OCI-LY3 (cell line): Measurements from ENCODE around the gene CHADL.

ENCODE experiments used
- H2AFZ ChIP-seq: fragments of 200-600, 300-600 bp; shearing (Covaris generic); 2 replicates; pipeline ENCODE4 v1.6.0; 2014; ENCODE audit warnings: antibody characterized with exemption, low read depth, low read length
- H3K27ac ChIP-seq: fragments of 200-600, 300-600 bp; sonication (generic); 2 replicates; pipeline ENCODE4 v1.5.1; 2014; ENCODE audit warnings: mild to moderate bottlenecking, low read length, moderate library complexity, mixed read lengths
- H3K27me3 ChIP-seq: fragments of 200-600, 300-600 bp; sonication (generic); 2 replicates; pipeline ENCODE4 v1.6.1; 2014; ENCODE audit warnings: low read depth, low read length, mixed read lengths
- H3K36me3 ChIP-seq: fragments of 200-600, 300-600 bp; sonication (generic); replicated peaks from 2 replicates; pipeline ENCODE3; 2014; ENCODE audit warnings: low read depth, low read length, mixed read lengths
- H3K4me1 ChIP-seq: fragments of 300-600, 200-600 bp; sonication (generic); 2 replicates; pipeline ENCODE4 v1.6.1; 2014; ENCODE audit warnings: low read length, mixed read lengths
- H3K4me2 ChIP-seq: fragments of 200-600, 300-600 bp; sonication (generic); 2 replicates; pipeline ENCODE4 v1.6.1; 2014; ENCODE audit warnings: low read length, mixed read lengths
- H3K4me3 ChIP-seq: fragments of 300-600, 200-600 bp; sonication (generic); 2 replicates; pipeline ENCODE4 v1.5.1; 2014; ENCODE audit warnings: antibody characterized with exemption, mild to moderate bottlenecking, low read length, moderate library complexity
- H3K79me2 ChIP-seq: fragments of 300-600, 200-600 bp; shearing (Covaris generic); 2 replicates; pipeline ENCODE4 v1.6.1; 2014; ENCODE audit warnings: mild to moderate bottlenecking, low read length, mixed read lengths
- H3K9ac ChIP-seq: fragments of 300-600, 200-600 bp; shearing (Covaris generic); 2 replicates; pipeline ENCODE4 v1.6.0; 2014; ENCODE audit warnings: mild to moderate bottlenecking, low read length, moderate library complexity
- H3K9me3 ChIP-seq: fragments of 200-600, 300-600 bp; shearing (Covaris generic); 2 replicates; pipeline ENCODE4 v1.6.1; 2014; ENCODE audit warnings: low read length, mixed read lengths; ENCODE audit not compliant: insufficient read depth
- H4K20me1 ChIP-seq: fragments of 200-600, 300-600 bp; sonication (generic); 2 replicates; pipeline ENCODE4 v1.6.1; 2016; ENCODE audit warnings: low read length, mixed read lengths; ENCODE audit not compliant: insufficient read depth
- EZH2phosphoT487 ChIP-seq: fragments of 200-600 bp; shearing (Covaris generic); IDR thresholded peaks from 2 replicates; pipeline ENCODE4 v1.6.1; 2018; ENCODE audit warnings: antibody characterized with exemption, mixed run types, low read depth
- TF ChIP-seq, protein P1 (sequence below): fragments of 200-600, 300-600 bp; sonication (generic); IDR thresholded peaks from 2 replicates; pipeline ENCODE4 v1.5.1; 2014; ENCODE audit warnings: antibody characterized with exemption, low read length, low read depth

CHADL gene

DNA sequence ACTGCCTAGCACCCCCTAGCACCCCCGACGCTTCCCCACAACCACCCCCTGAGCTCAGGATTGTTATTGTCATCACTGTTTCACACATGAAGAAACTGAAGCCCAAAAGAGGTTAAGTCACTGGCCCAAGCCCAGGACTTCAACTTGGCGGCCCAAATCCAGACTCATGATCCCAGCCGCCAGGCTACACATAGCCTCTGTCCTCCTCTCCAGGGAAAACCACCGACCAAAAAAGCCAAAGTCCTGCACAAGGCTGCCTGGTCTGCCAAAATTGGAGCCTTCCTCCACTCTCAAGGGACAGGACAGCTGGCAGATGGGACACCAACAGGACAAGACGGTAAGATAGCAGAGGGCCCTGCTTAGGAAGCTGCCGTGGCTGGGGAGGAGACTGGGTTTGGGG lies 24.8 kb downstream of the CHADL start:
- no peak overlapping the region for H3K4me3 ChIP-seq
- no peaks in the 10 kb centered on the region for H3K79me2 ChIP-seq
- H3K4me1 ChIP-seq, result peaks cover 15% of the 10 kb centered on the region
- H3K27me3 ChIP-seq, result no peaks in the 10 kb centered on the region
- H3K9ac ChIP-seq, result no peak overlapping the region
- no peak overlapping the region for H3K4me2 ChIP-seq
- peaks cover 42% of the 10 kb centered on the region for H3K36me3 ChIP-seq
- no peaks in the 10 kb centered on the region for H3K9me3 ChIP-seq
- H4K20me1 ChIP-seq, result no peaks in the 10 kb centered on the region
- TF ChIP-seq EZH2phosphoT487, result no peak
- TF ChIP-seq, protein P1, sequence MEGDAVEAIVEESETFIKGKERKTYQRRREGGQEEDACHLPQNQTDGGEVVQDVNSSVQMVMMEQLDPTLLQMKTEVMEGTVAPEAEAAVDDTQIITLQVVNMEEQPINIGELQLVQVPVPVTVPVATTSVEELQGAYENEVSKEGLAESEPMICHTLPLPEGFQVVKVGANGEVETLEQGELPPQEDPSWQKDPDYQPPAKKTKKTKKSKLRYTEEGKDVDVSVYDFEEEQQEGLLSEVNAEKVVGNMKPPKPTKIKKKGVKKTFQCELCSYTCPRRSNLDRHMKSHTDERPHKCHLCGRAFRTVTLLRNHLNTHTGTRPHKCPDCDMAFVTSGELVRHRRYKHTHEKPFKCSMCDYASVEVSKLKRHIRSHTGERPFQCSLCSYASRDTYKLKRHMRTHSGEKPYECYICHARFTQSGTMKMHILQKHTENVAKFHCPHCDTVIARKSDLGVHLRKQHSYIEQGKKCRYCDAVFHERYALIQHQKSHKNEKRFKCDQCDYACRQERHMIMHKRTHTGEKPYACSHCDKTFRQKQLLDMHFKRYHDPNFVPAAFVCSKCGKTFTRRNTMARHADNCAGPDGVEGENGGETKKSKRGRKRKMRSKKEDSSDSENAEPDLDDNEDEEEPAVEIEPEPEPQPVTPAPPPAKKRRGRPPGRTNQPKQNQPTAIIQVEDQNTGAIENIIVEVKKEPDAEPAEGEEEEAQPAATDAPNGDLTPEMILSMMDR, result no peak
- no peak overlapping the region for H2AFZ ChIP-seq
- H3K27ac ChIP-seq, result no peak overlapping the region

DNA sequence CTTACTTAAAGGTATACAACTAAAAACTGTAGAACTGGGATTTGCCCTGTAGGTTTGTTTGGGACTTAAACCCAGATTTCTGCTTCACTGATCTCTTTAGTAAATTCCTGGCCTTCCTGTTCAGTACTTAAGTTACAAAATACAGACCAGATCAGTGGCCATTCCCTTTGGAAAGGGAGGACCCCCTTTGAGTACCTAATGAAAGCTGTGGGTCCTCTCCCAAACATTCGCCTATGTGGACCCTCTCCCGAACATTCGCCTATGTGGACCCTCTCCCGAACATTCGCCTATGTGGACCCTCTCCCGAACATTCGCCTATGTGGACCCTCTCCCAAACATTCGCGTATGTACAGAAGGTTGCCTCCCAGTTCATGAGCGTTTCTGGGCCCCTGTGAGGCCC lies 25.3 kb downstream of the CHADL start:
- Histone ChIP-seq H3K4me2 (no peak overlapping the region), H3K27me3 (no peaks in the 10 kb centered on the region), H3K9ac (no peak overlapping the region), H3K27ac (no peak overlapping the region), H3K9me3 (no peaks in the 10 kb centered on the region), H2AFZ (no peak overlapping the region), H3K79me2 (no peaks in the 10 kb centered on the region), H3K36me3 (peaks cover 42% of the 10 kb centered on the region), H3K4me1 (peaks cover 15% of the 10 kb centered on the region), H4K20me1 (no peaks in the 10 kb centered on the region), H3K4me3 (no peak overlapping the region)
- TF ChIP-seq EZH2phosphoT487, result no peak
- TF ChIP-seq, protein P1, result no peak

DNA sequence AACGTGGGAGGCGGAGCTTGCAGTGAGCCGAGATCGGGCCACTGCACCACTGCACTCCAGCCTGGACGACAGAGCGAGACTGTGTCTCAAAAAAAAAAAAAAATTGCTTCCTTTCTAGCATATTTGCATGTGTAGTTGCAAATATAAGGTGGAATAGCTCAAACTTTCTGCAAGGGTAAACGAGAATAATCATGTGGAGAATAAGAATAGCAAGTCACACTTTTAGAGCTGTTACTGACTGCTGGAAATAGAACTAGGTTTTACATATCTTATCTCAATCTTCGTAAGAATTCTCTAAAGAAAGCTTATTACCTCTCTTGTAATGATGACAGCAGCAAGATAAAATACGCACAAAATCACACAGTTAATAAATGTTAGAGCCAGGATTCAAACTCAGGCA lies 34.0 kb downstream of the CHADL start:
- no peaks in the 10 kb centered on the region for H3K9me3 ChIP-seq
- H3K4me1 ChIP-seq, result peaks cover 7% of the 10 kb centered on the region
- H3K79me2 ChIP-seq, result peaks cover 35% of the 10 kb centered on the region
- no peaks in the 10 kb centered on the region for H3K27me3 ChIP-seq
- H3K27ac ChIP-seq, result no peak overlapping the region
- H3K9ac ChIP-seq, result no peak overlapping the region
- no peak overlapping the region for H2AFZ ChIP-seq
- peaks cover 12% of the 10 kb centered on the region for H3K36me3 ChIP-seq
- TF ChIP-seq, protein P1, result no peak
- no peak for TF ChIP-seq EZH2phosphoT487
- H3K4me2 ChIP-seq, result no peak overlapping the region
- no peaks in the 10 kb centered on the region for H4K20me1 ChIP-seq
- no peak overlapping the region for H3K4me3 ChIP-seq

DNA sequence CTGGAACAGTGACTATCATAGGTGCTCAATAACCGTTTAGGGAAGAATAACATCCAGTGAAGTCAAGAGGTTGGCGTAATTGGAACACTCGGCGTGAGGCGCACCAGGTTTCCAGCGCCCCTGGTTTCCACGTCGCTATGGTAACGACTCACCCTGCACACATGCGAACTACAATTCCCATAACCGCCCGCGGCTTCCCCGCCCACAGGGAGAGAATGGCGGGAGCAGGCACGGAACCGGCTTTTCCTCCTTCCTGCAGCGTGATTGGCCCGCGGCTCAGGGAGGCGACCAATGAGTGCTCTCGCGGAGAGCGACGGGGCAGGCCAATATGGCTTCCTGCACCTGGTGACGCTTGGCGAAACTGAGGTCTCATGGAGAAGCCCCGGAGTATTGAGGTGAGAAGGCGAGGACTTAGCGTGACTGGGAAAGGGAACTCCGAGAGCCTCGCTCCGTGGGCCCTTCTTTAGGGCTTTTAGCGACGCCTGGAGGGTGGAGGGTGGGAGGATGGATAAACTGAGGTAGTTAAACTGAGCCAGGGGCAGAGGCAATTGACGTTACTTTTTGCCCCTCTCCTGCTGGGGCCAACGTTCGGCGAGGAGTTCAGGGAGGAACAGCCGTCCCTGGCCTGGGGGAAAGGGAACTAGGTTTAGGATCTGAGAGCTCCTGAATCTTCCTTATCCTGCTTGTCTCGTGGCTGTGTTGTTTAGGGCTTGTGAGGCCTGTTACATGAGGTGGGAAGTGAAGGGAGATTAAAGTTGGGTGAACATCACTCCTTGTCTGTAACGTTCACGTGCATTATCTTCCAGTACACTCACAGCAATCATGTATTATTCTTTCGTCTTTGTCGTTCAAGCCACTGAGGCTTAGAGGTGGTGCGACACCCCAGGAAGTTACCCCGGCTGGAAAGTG lies 35.5 kb downstream of the CHADL start, which contains the start of gene L3MBTL2:
TSS of gene L3MBTL2 (plus strand) at position 321 of the 909 bp plus-strand sequence. CDS start at position 372, 51 bp downstream.
- no peak for TF ChIP-seq EZH2phosphoT487
- TF ChIP-seq, protein P1, result no peak
- peaks cover 5% of the 10 kb centered on the region for H3K27me3 ChIP-seq
- peak within 1 kb of the TSS; percentile 91 for H2AFZ ChIP-seq

More for the DNA sequence above, 35.5 kb downstream of the CHADL start, which contains the start of gene L3MBTL2:
- Histone ChIP-seq H3K79me2 (peaks cover 35% of the 10 kb centered on the region), H3K4me1 (peaks cover 7% of the 10 kb centered on the region), H3K9me3 (no peaks in the 10 kb centered on the region), H3K36me3 (peaks cover 7% of the 10 kb centered on the region), H4K20me1 (no peaks in the 10 kb centered on the region), H3K9ac (peak within 1 kb of the TSS; percentile 90), H3K4me2 (peak within 1 kb of the TSS; percentile 95), H3K27ac (peak within 1 kb of the TSS; percentile 54), H3K4me3 (peak within 1 kb of the TSS; percentile 89)
